GM21576 (cell line): ENCODE results near the gene RPLP1.

ENCODE experiments used
- ATAC-seq: cut with Tn5 transposase; IDR thresholded peaks from one replicate; pipeline ENCODE4 v1.9.1; 2021; ENCODE audit warnings: mild to moderate bottlenecking, moderate library complexity; ENCODE audit not compliant: unreplicated experiment

The RPLP1 gene

DNA sequence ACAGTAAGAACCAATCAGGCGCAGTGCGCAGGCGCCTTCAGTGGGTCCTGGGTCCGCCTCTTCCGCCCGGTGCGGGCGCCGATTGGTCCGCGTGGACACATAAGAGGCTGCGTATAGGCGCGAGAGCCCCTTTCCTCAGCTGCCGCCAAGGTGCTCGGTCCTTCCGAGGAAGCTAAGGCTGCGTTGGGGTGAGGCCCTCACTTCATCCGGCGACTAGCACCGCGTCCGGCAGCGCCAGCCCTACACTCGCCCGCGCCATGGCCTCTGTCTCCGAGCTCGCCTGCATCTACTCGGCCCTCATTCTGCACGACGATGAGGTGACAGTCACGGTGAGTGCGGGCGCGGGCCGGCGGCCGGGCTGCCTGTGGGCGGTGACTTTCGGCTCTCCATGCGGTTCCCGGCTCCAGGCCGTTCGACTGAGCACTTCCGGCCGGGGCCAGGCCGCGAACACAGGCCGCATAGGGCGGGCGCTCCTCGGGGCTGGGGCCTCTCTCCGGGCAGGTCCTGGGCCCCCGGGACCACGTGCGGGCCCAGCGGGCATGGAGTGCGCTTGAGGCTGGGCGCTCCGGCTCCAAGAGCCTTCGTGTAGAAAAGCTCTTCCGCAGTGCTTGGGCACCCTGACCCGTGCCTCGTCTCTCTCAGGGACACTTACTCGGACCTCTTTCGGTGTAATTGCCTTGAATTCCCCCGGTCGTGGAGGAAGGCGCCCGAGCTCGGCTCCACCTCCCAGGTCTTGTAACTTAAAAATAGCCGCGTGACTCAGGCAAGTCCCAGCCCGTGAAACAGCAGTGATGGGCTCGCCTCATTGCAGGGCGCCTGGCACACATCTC is at the start of gene RPLP1:
Gene RPLP1, plus strand, starts transcription at position 127 of the 830 bp plus-strand sequence. Its CDS starts 131 bp downstream, at position 258.
- ATAC-seq: peak; percentile 81

DNA sequence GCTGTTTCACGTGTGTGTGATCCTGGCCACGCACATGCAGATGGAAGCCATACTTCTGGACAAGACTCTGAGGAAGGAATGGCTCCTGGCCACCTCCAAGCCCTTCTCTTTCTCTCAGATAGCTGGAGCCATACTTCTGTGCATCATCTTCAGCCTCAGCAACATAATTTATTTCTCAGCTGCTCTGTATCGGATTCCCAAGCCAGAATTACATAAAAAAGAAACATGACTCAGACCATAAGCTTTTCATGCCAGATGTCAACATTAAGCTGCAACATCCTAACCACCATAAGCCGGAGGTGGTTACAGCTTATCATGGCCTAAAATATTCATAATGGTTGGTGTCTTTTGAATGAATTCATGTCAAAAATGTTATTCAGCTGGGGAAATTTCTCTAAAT is 49.0 kb upstream of the RPLP1 start:
- ATAC-seq: no peak

GRCh38 chr15:69405110-69405509 is 47.5 kb upstream of the RPLP1 start:
- no peak for ATAC-seq

DNA sequence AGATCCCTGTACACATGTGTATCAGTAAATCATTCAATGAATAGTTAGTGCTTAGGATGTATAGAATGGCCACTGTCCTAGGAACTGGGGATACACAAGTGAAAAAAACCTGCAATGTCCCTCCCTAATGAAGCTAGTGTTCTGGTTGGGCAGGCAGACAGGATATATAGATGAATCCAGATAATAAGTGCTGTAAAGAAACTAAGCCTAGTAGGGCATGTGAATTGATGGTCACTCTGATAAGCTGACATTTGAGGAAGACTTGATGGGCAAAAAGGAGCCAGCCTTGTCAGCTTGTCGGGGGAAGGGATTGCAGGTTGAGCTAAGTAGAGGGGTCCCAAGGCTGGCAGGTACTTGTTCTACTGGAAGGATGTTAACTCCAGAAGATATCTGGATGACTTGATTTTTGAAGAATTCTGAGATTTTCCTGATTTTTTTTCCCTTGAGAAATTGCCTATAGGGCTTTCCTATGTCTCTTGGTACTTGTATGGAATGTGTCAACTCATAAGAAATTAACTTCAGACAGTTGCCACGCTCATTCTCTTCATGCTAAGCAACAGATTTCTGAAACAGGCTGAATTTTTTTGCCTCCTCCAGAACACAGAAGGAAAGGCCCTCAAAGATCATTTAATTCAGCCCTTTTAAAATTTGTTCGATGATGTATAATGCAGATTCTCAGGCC is 44.8 kb upstream of the RPLP1 start:
- ATAC-seq: no peak

GRCh38 chr15:69408841-69409240 is 43.8 kb upstream of the RPLP1 start:
- ATAC-seq: no peak

GRCh38 chr15:69410248-69410874 is 42.3 kb upstream of the RPLP1 start:
- no peak for ATAC-seq

GRCh38 chr15:69412274-69412673 is 40.3 kb upstream of the RPLP1 start:
- no peak for ATAC-seq

GRCh38 chr15:69412701-69413100 is 39.9 kb upstream of the RPLP1 start:
- ATAC-seq: no peak

- peak; percentile 93 for ATAC-seq
Measured at GRCh38 chr15:69413822-69414700, 38.6 kb upstream of the RPLP1 start, which contains the start of gene KIF23. Gene KIF23, plus strand, starts transcription at chr15:69414349. Its CDS starts 117 bp downstream, at chr15:69414466.

- ATAC-seq: peak; percentile 26
Measured at GRCh38 chr15:69414701-69415167, 37.9 kb upstream of the RPLP1 start.

GRCh38 chr15:69415381-69415780 is 37.2 kb upstream of the RPLP1 start:
- ATAC-seq: no peak

- no peak for ATAC-seq
Measured at GRCh38 chr15:69417581-69417980, 35.0 kb upstream of the RPLP1 start.

GRCh38 chr15:69421498-69421897 is 31.1 kb upstream of the RPLP1 start:
- ATAC-seq: no peak

DNA sequence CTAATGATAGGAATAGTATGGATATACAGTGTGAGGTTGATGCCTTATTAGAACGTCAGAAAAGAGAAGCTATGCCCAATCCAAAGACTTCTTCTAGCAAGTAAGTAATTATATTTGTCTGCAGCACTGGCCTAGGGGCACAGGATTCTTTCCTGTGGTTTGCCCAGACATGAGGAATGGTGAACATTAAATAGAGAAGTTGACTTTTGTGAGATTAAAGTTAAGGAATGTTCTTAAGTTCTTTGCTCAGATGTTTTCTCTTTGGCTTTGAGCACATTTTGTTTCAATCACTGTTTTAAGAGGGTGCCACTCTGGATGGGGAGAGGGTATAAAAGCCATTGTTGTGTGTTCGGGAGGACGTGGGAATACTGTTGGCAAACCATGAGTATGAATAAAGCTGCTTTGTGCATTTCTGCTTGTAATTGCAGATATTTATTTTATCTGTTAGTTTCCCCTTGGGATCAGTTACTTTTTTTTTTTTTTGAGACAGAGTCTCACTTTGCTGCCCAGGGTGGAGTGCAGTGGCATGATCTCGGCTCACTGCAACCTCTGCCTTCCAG is 30.2 kb upstream of the RPLP1 start:
- ATAC-seq: no peak

- no peak for ATAC-seq
Measured at GRCh38 chr15:69424001-69424400, 28.6 kb upstream of the RPLP1 start.

DNA sequence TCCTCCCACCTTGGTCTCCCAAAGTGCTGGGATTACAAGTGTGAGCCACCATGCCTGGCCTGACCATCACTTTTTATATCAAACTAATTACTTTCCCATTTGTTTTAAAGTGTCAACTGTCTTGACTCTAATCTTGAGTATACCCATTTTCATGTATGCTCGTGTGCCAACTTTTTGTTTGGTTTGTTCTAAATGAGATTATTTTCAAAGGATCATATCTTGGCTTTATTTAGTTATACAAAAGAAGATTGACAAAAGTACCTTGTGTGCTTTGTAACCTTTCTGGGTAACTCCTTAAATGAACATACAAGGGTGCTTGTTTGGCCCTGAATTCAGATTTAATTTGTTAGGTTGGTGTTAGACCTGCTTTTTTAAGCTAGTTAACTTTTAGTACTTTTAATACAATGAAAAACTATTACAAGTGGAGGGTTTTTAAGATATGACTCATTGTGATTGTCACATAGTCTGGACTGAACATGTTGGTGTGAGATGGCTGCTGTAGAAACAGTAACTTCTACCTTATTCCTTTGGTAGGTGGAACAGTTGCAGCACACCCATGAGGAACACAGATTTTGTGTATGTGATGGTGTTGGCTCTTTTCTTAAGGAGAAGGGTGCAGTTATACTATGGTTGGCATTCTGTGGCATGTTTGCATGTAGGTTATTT is 27.7 kb upstream of the RPLP1 start:
- no peak for ATAC-seq

DNA sequence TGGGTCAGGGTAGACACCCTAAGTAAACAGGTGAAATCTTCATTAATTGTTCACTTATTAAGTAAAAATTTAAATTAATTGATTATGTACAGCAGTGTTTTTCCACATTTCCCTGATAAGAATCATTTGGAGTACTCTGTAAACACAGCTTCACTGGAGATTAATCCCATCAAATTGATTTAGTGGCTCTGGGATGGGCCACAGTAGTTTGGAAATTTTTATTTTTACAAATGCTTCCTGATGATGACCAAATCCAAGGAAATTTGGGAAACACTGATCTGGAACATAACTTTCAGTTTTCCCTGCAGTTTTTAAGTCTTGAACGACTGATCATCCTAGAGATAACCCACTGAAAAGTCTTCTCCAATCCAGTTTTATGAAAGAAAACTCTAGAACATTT is 18.8 kb upstream of the RPLP1 start:
- ATAC-seq: no peak

GRCh38 chr15:69434238-69434637 is 18.4 kb upstream of the RPLP1 start:
- no peak for ATAC-seq

DNA sequence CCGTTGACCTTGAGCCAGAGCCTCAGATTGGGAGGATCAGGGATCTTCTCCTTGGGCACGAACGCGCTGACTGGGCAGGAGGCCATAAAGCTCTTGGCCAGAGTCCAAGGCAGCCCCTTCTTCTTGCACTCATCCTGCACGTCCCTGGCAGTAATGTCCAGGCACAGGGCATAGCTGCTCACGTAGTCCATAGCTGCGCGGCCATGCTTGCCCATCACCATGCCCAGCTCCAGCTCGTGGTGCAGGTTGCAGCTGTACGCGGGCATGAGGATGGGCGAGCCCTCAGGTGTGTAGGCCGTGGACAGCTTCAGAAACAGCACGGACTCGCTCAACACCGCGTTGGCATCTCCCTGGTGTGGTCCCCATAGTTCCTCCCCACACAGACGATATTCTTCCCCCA is 17.9 kb upstream of the RPLP1 start:
- no peak for ATAC-seq

DNA sequence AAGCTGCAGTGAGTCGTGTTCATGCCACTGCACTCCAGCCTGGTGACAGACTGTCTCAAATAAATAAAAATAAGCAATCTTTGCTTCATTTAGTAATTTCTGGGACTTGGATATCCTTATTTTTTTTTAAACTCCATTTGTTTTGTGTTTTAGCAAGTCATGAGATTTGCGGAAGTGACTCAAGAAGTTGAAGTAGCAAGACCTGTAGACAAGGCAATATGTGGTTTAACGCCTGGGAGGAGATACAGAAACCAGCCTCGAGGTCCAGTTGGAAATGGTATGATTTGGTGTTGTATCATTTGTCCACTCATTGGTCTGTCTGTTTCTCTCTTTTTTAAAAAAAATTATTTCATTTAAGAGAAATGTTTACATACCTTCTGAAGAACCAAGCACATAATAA is 16.6 kb upstream of the RPLP1 start:
- ATAC-seq: no peak
